Fibroblast of villous mesenchyme (primary cell): ENCODE results near the gene TPP1. TPM values are rescaled to one million over a fixed set of nuclear protein-coding genes. Genes with fewer than 3 reads are reported as not detected.

Experiments
- DNase-seq: peaks from one replicate; pipeline ENCODE4 v3.0.0-alpha.2; 2010; ENCODE audit warnings: low read depth
- H3K4me3 ChIP-seq: 2 replicates; pipeline ENCODE4 v1.5.1; 2011; ENCODE audit warnings: low read depth, mild to moderate bottlenecking, low read length
- CTCF ChIP-seq: IDR thresholded peaks from 2 replicates; pipeline ENCODE4 v1.5.1; 2012; ENCODE audit warnings: low read depth, mild to moderate bottlenecking, low read length; ENCODE audit not compliant: insufficient read depth
- total RNA-seq: library from RNA; depleted of rRNA; stranded (reverse); fragments of >200 nt; gene quantifications from 2 replicates; pipeline ENCODE4 v1.2.3, GENCODE V29; 2012

The TPP1 gene
- total RNA-seq, 1 donor = 98.4 TPM

GRCh38 chr11:6628526-6628925 lies 9.3 kb upstream of the TPP1 start:
- no peak for DNase-seq
- no peak for TF ChIP-seq CTCF
- H3K4me3 ChIP-seq = no peak overlapping the region

- TF ChIP-seq CTCF = no peak
- no peak for DNase-seq
- no peak overlapping the region for H3K4me3 ChIP-seq
Measured at GRCh38 chr11:6627762-6628241, 8.6 kb upstream of the TPP1 start.

- no peak overlapping the region for H3K4me3 ChIP-seq
- TF ChIP-seq CTCF = no peak
- no peak for DNase-seq
Measured at GRCh38 chr11:6626971-6627761, 7.9 kb upstream of the TPP1 start.

GRCh38 chr11:6625832-6626420 lies 6.7 kb upstream of the TPP1 start:
- no peak for TF ChIP-seq CTCF
- no peak for DNase-seq
- no peak overlapping the region for H3K4me3 ChIP-seq

- no peak overlapping the region for H3K4me3 ChIP-seq
- TF ChIP-seq CTCF = no peak
- DNase-seq = no peak
Measured at GRCh38 chr11:6625156-6625831, 6.1 kb upstream of the TPP1 start.

GRCh38 chr11:6623391-6624363 lies 4.5 kb upstream of the TPP1 start:
- no peak overlapping the region for H3K4me3 ChIP-seq
- TF ChIP-seq CTCF = no peak
- no peak for DNase-seq
